Measurements from ENCODE around the gene ARHGAP30.
"Not testable (repeated sequence)": the region's sequence is repeated elsewhere in the genome, so short reads cannot be mapped to it uniquely, and the experiment has no call there.

ARHGAP30 gene

DNA sequence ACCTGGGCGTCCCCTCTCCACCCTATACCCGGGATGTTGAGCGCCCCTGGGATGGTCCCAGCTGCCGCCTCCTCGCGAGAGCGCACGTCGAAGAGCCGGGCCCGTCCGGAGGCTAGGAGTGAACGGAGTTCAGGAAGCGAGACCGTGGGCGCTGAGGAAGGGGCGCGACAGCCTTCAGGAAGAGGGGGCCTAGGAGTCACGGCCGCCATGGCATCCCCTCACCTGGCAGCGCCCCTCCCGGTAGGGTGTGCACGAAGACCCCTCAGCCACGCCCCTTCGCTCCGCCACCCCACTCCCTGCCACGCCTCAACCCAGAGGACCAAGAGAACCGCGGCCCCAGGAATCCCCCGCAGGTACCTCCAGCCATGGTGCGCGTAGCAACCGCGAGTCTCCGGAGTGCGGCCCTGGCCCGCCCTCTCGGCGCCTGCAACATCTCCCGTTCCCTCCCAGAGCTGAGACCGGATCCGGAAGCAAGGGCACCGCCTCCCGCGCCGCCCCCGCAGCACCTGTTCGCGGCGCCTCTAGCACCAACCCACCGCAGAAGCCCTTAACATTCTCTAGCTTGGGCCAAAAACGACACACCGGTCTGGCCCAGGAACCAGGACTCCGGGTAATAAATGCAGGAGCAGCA, 31.1 kb downstream of the ARHGAP30 start, which contains the start of gene TSTD1:
Gene TSTD1 (minus strand): TSS at position 442 of the 631 bp plus-strand sequence. CDS start 75 bp downstream, at position 367.
- peak; percentile 76 for DNase-seq

DNA sequence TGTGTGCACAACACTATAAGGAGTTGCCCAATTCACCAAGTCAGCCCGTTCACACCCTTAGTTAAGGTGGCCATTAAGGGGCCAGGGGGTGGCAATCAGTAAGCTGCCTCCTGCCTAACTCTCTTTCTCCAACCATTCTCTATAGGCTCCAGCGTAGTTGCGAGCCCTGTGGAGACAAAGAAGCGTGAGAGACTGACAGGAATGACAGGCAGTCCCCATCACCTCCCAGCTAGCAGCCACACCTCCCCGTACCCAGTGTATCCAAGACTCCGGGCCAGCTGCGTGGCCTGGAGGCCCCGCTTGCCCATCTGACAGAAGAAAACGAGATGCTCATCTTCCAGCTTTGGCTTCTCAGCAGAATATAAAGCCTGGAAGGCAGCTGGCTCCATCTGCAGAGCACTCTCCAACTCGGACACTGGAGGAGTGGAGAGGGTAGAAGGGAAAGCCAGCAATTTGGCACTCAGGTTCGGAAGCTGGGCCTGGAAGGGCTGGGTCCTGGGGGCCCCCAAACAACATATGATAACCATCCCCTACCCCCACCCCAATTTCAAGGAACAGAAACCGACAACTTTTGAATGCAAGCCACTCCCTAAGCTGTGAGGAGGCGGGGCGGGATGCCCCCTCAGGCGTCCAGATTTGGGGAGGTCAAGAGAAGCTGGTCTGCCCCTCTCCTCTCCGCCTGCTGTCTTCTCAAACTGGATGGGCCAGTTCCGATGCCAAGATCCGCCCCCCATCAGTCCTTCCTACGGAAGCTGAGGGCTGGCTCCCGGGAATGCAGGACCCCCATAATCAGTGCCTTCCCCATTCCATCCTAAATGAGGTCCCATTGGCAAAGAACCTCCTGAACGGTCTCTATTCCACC, 31.8 kb downstream of the ARHGAP30 start:
- DNase-seq = peak; percentile 21

DNA sequence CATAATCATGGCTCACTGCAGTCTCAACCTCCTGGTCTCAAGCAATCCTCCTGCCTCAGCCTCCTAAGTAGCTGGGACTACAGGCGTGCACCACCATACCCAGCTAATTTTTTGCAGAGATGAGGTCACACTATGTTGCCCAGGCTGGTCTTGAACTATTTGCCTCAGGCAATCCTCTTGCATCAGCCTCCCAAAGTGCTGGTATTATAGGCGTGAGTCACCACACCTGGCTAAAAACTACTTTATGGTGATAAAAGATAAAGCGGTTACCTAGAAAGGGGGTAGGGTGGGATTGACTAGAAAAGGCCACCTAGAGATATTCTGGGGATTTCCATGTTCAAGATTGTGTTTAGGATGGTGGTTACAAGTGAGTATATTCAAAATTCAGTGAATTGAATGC, 35.9 kb downstream of the ARHGAP30 start:
- no peak for DNase-seq

DNA sequence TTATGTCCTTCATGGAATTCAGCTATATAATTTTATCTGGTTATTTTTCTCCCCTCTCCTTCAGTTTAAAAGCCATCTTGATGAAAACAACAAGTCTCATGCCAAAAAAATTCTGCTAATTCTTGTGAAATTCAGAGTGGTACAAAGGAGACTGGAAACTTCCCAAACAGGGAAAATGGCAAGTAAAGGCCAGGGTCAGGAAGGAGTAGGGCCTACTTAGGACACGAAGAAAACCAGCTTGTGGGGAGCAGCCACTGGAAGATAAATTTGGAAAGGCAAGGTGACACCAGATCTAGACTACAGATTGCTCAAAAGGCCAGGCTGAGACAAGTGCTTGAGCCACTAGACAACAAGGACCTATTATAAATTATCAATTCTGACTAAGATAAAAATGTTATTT, 37.3 kb downstream of the ARHGAP30 start:
- no peak for DNase-seq

DNA sequence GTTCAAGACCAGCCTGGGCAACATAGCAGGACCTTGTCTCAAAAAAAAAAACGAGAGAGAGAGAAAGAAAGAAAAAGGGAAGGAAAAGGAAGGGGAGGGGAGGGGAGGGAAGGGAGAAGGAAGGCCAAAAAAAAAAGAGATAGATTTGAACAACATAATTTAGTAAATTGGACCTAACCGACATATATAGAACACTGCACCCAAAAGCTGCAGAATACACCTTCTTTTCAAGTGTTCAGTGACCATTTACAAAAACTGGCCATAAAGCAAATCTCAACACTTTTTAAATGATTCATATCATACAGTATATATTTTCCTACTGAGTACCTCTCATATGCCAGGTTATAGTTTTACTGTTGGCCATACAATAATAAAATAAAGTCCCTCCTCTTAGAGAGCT, 37.8 kb downstream of the ARHGAP30 start:
- DNase-seq = no peak

DNA sequence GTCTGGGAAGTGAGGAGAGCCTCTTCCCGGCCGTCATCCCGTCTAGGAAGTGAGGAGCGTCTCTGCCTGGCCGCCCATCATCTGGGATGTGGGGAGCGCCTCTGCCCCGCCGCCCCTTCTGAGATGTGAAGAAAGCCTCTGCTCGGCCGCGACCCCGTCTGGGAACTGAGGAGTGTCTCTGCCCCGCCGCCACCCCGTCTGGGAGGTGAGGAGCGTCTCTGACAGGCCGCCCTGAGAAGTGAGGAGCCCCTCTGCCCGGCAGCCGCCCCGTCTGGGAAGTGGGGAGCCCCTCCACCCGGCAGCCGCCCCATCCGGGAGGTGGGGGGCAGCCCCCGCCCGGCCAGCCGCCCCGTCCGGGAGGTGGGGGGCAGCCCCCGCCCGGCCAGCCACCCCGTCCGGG, 40.2 kb downstream of the ARHGAP30 start:
- DNase-seq = not testable (repeated sequence)

DNA sequence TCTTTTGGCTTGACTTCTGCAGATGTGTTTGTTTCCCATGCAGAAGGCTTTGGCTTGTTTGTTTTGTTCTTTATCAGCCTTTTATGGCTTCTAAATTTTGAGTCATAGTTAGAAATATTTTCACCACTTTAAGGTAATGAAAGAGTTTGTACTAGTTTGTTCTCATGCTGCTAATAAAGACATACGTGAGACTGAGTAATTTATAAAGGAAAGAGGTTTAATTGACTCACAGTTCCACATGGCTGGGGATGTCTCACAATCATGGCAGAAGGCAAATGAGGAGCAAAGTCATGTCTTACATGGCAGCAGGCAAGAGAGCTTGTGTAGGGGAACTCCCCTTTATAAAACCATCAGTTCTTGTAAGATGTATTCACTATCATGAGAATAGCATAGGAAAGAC, 42.7 kb downstream of the ARHGAP30 start:
- DNase-seq = not testable (repeated sequence)

DNA sequence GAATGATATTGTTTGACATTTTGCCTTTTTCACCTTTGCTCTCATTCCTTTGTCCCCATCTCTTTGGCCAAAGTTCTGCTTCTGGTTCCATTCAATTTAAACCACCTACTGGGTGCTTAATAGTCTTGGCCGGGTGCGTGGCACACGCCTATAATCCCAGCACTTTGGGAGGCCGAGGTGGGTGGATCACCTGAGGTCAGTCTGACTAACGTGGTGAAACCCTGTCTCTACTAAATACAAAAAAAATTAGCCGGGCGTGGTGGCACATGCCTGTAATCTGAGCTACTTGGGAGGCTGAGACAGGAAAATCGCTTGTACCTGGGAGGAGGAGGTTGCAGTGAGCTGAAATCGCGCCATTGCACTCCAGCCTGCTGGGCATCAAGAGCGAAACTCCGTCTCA, 47.3 kb downstream of the ARHGAP30 start:
- not testable (repeated sequence) for DNase-seq

DNA sequence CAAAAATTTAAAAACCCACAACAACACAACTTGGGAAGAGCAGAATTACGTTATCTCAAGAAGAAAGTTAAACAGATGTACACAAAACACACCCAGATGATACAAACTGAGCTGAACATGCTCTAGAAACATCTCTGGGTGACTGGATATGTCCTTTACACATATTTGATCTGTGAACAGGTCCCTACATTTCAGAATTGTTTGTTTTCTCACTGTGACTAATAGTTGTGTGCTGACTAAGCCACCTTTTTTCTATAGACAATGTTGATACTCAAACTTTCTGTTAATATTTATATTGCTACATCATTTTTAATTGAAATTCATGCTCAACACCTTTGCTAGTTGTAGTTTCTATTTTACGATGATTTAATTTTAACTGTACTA, 47.7 kb downstream of the ARHGAP30 start:
- no peak for DNase-seq

DNA sequence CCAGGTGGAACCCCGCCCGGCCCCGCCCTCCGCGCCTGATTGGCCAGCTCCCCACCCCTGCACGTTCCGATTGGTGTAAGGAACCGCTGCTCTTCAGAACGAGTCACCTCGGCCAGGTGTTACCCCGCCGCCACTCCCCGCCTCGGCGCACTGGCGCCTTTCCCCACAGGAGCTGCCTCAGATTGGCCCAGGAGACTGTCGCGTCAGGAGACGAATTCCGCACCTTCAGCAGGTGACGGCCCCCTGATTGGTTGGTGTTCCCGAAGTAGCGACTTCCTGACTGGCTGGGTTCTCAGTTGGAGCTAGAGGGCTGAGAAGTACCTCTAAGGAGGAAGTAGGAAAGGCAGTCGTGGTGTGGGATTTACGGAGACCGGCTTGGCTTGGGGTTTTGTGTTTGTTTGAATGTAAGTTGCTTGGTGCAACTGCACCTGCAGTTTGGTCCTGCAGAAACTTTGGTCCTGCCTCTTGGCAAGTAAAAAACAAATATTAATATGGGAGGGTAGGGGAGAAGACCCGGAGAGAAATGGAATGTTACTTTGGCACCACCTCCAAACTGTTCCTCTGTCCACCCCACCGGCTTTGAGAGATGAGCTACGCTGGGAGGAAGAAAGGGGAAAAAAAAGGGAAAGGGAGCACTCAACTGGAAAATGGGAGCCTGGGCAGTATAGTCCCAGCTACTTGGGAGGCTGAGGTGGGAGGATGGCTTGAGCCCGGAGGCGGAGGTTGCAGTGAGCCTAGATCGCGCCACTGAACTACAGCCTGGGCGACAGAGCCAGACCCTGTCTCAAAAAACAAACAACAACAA, 48.3 kb downstream of the ARHGAP30 start:
- peak; percentile 99 for DNase-seq

DNA sequence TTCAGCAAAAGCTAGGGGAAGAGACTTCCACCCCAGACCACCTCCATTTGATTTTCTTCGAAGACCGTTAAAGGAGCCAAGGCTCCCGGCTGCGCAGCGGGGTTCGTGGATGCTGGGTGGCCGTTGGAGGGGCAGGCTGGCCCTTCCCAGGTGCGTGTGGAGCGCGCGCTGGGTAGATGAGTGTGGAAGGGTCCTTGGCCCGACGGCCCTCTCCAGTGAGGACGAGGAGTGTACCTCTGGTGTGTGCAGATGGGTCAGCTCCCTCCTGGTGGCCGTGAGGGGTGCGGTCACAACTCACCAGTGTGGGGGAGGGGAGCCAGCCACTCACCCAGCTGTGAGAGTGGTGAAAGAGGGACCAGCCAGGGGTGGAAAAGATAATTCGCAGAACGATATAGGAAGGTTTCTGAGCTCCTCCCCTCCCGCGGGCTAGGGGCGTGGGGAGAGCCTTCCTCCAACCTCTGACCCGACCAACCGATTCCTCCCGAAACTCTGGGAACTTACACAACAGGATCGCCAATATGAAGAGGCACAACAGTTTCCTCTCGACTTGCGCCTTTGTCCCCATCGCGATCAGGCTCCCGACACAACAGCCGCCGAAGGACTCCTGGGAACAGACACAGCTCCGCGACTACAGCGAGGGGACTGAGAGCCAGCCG, 49.1 kb downstream of the ARHGAP30 start, which contains the start of gene F11R:
Gene F11R (minus strand): TSS at position 644 of the 656 bp plus-strand sequence. CDS start 79 bp downstream, at position 565.
- peak; percentile 56 for DNase-seq

DNA sequence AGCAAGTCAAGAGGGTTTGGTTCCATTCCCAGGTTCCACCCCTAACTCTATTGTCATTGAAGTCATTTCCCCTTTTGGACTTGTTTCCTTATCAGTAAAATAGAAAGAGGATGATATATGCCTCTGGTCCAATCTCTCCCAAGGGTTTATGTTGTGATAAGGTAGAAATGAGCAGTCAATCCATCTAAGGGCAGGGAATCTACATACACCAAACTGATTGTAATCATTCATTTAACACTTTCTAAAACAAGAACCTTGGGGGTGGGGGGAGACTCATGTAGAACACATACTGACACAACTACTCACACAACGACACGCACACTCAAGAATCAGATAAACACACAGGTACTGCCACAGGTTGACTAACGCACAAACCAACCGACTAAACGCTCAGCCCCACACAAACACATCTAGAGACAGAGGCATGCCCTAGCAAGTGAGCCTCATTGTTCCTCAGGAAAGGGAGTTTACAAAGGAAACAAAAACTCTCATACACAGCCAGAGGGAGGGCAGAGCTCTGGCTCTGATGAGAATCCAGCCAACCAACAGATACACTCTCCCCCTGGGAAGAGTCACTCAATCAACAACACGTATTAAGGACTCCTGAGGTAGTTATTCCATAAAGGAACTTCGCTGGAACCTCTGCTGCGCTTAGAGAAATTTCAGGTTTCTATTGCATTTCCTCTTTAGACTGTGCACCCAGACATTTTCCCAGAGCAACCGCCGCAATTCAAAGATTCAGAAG, 49.8 kb downstream of the ARHGAP30 start:
- DNase-seq = no peak

DNA sequence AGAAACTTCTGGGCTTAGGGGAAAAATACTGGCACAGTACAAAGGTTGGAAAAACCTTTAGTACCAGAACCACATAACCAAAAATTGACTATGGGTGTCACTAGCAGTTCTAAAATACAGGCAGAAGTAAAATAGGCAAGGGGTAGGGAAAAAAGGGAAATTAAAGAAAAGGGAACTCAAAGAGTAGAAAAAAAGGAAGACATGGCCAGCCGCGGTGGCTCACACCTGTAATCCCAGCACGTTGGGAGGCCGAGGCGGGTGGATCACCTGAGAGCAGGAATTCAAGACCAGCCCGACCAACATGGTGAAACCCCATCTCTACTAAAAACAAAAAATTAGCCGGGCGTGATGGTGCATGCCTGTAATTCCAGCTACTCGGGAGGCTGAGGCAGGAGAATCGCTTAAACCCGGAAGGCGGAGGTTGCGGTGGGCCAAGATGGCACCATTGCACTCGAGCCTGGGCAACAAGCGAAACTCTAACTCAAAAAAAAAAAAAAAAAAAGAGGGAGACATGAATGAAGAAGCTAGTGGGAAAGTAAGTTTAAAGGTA, 50.5 kb downstream of the ARHGAP30 start:
- DNase-seq = not testable (repeated sequence)

DNA sequence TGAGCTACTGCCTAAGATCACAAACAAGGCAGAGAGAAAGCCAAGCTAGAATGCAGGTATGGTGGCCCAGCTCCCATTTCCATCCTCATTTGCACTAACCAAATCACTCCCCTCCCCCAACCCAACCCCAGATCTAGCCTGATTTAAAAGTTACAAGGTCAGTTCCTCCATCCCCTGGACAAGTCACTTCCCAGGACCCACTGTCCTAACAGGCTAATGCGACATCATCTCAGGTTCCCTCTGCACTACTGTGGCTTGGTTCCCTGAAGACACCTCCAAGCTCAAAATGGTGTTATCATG, 51.1 kb downstream of the ARHGAP30 start:
- no peak for DNase-seq

DNA sequence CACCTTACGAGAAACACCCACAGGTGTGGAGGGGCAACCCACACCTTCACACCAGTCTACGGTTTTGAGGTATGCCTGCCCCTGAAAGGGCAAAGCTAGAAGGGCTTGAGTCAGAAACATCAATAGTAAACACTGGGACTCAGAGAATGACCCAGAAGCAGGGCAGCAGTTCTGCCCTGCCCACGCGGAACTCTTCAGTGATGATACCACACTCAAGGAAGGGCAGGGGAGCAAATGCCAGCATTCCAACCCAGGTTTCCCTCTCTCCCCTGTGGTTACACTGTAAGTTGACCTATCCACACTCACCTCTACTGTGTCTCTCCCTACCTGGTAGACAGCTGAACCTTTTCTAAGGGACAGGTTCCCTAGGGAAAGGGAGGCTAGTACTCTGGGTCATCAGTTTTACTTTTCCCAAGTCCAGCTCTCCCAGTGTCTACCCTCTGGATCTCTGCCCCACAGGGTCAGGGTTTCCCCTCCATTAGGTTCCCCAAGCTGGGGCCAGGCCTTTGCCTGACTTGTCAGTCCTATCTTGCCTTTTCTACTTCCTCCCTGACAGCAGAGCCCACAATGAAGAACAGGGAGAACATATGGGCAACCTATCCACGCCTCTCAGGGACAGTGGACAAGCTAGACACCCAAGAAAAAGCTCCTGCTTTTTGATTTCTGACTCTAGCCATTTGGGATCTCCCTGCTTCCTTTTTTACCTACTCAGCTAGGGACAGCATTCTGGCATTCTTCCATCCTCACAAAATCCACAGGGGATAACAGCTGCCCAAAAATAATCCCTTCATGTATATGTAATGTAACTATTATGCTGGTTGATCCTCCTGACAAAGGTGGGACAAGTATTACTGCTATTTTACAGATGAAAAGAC, 51.7 kb downstream of the ARHGAP30 start:
- DNase-seq = no peak

DNA sequence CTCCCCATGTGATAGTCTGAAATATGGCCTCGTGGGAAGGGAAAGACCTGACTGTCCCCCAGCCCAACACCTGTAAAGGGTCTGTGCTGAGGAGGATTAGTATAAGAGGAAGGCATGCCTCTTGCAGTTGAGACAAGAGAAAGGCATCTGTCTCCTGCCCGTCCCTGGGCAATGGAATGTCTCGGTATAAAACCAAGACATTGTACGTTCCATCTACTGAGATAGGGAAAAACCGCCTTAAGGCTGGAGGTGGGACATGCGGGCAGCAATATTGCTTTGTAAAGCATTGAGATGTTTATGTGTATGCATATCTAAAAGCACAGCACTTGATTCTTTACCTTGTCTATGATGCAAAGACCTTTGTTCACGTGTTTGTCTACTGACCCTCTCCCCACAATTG, 52.5 kb downstream of the ARHGAP30 start:
- DNase-seq = not testable (repeated sequence)

DNA sequence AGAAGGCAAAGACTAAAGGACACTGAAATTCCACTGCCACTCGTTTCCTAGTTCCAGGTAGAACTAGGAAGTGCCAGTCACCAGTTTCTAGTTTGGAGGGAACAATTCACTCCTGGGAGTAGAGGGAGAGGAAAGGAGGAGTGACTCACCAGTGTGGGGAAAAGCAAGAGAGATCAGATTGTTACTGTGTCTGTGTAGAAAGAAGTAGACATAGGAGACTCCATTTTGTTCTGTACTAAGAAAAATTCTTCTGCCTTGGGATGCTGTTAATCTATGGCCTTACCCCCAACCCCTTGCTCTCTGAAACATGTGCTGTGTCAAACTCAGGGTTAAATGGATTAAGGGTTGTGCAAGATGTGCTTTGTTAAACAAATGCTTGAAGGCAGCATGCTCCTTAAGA, 53.0 kb downstream of the ARHGAP30 start:
- not testable (repeated sequence) for DNase-seq

DNA sequence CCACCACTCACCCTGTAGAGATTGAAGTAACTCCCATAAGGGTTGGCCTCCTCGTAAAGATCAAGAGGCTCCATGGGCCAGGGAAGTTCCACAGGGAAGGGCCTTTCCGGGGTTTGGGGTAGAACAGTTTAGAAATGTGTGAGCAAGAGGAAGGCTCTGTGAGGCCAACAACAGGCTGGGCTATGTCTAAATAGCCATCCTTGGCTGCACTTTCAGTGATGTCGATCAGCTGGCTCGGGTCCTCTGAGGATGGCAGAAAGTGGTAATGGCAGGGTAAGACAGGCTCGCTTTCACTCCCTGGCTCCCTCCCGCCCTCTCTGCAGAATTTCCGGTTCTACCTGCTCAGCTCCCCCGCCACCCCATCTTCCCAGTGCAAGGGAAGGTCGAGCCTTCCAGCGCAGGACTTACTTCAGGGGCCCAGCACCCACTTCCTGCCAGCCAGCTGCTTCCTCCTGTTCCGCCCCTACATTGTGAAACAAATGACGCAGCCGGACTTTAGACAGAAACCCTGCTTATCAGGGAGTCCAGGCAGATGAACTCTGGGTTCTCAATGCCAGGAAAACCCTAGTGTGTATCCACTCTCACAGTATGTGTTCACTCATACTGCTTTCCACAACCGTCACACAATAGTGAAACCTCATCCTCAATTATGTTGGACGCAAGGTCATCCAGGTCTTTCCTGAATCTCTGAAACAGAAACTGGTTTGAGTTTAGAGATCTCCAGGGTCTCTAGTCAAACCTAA, 56.0 kb downstream of the ARHGAP30 start:
- DNase-seq = no peak

DNA sequence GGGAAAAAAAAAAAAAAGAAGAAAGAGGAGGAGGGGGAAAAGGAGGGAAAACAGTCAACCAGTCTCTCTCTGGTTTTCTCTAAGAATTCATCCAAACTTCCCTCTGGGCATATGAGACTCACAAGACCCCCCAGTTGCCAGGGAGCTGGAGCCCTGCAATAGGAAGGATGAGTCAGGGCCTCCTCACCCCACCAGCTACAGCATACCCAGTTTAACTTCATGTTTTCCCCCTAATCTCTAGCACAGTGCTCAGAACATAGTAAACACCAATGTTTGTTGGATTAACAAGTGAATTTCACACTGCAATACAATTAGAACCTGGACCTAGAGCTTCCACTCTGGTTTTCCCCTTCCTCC, 56.6 kb downstream of the ARHGAP30 start:
- no peak for DNase-seq

DNA sequence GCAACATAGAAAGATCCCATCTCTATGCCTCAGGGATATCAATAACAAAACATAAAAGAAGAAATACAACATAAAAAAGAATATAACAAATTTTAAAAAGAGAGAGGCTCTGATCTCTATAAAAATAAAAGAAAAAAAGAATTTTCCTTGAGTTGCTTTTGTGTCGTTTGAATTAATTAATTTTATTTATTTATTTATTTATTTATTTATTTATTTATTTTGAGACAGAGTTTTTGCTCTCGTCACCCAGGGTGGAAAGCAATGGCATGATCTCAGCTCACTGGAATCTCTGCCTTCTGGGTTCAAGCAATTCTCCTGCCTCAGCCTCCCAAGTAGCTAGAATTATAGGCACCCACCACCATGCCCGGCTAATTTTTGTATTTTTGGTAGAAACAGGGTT, 57.3 kb downstream of the ARHGAP30 start:
- DNase-seq = no peak
